ENCODE data around the gene TSPAN31. TPM values are rescaled to one million over a fixed set of nuclear protein-coding genes. Genes with fewer than 3 reads are reported as not detected.
"Not testable (repeated sequence)": the region's sequence is repeated elsewhere in the genome, so short reads cannot be mapped to it uniquely, and the experiment has no call there.

Gene TSPAN31
- total RNA-seq, 1 donor from 2014 or later: 27.5 TPM

- ATAC-seq (ENCODE audit: poor library complexity) (no peak), DNase-seq (no peak)
- intact Hi-C loops (cut with DNase I): no loop called here
Measured at GRCh38 chr12:57720606-57721595, 23.9 kb upstream of the TSPAN31 start.

- intact Hi-C loops (cut with DNase I); ATAC-seq (ENCODE audit: poor library complexity); DNase-seq: not testable (repeated sequence)
Measured at GRCh38 chr12:57721846-57722608, 22.8 kb upstream of the TSPAN31 start.

- intact Hi-C loops (cut with DNase I): no loop called here
- DNase-seq (no peak), ATAC-seq (ENCODE audit: poor library complexity) (no peak)
Measured at GRCh38 chr12:57722716-57723629, 21.9 kb upstream of the TSPAN31 start.

- no peak for ATAC-seq (ENCODE audit: poor library complexity)
- DNase-seq: no peak
- intact Hi-C loops (cut with DNase I): no loop called here
Measured at GRCh38 chr12:57723630-57723962, 21.2 kb upstream of the TSPAN31 start.

GRCh38 chr12:57724003-57724935 is 20.6 kb upstream of the TSPAN31 start:
- DNase-seq: no peak
- intact Hi-C loops (cut with DNase I): no loop called here
- ATAC-seq (ENCODE audit: poor library complexity): no peak

GRCh38 chr12:57724936-57725740 is 19.7 kb upstream of the TSPAN31 start:
- ATAC-seq (ENCODE audit: poor library complexity) (no peak), DNase-seq (no peak)
- intact Hi-C loops (cut with DNase I): no loop called here

- intact Hi-C loops (cut with DNase I): no loop called here
- ATAC-seq (ENCODE audit: poor library complexity) (no peak), DNase-seq (no peak)
Measured at GRCh38 chr12:57725851-57726150, 19.0 kb upstream of the TSPAN31 start.

- peak; percentile 77 for ATAC-seq (ENCODE audit: poor library complexity)
- intact Hi-C loops (cut with DNase I): no loop called here
- DNase-seq: peak; percentile 85
Measured at GRCh38 chr12:57726151-57726883, 18.5 kb upstream of the TSPAN31 start.

- peak; percentile 74 for DNase-seq
- intact Hi-C loops (cut with DNase I): no loop called here
- peak; percentile 59 for ATAC-seq (ENCODE audit: poor library complexity)
Measured at GRCh38 chr12:57726884-57727757, 17.7 kb upstream of the TSPAN31 start.

- ATAC-seq (ENCODE audit: poor library complexity) (no peak), DNase-seq (peak; percentile 42)
- intact Hi-C loops (cut with DNase I): no loop called here
Measured at GRCh38 chr12:57727758-57728395, 17.0 kb upstream of the TSPAN31 start.

GRCh38 chr12:57729321-57729844 is 15.5 kb upstream of the TSPAN31 start:
- intact Hi-C loops (cut with DNase I): no loop called here
- ATAC-seq (ENCODE audit: poor library complexity): no peak

GRCh38 chr12:57730336-57731067 is 14.3 kb upstream of the TSPAN31 start:
- no peak for ATAC-seq (ENCODE audit: poor library complexity)
- intact Hi-C loops (cut with DNase I): no loop called here
- DNase-seq: no peak

More at GRCh38 chr12:57729321-57729844, 15.5 kb upstream of the TSPAN31 start:
- no peak for DNase-seq

GRCh38 chr12:57731411-57732080 is 13.3 kb upstream of the TSPAN31 start:
- ATAC-seq (ENCODE audit: poor library complexity) (no peak), DNase-seq (no peak)
- intact Hi-C loops (cut with DNase I): no loop called here

GRCh38 chr12:57732270-57732669 is 12.6 kb upstream of the TSPAN31 start:
- ATAC-seq (ENCODE audit: poor library complexity) (no peak), DNase-seq (no peak)
- intact Hi-C loops (cut with DNase I): no loop called here

Measured in Right ventricle myocardium superior (tissue), 1 donor.